Panc1 (cell line): Measurements from ENCODE around the gene SEC14L5. TPM values are rescaled to one million over a fixed set of nuclear protein-coding genes. Genes with fewer than 3 reads are reported as not detected.

Source experiments
- ATAC-seq: fragments of 200-7000 bp; cut with Tn5 transposase; 2 replicates; pipeline ENCODE4 v1.9.1; 2020; ENCODE audit warnings: mild to moderate bottlenecking, moderate library complexity
- BruUV-seq: library from RNA; stranded (reverse); fragments of 400-500 nt; replicated peaks from 2 replicates; lab custom pipeline; 2021; lab: Mats Ljungman, UMichigan
- CTCF ChIA-PET: fragments of 300-600 bp; sonication (Branson Sonifier 250); formaldehyde crosslinking; loops from one replicate; lab custom pipeline; 2022; ENCODE audit warnings: antibody characterized with exemption; lab: Charles Lee
- POLR2A ChIA-PET: fragments of 300-600 bp; sonication (Branson Sonifier 250); formaldehyde crosslinking; loops from one replicate; lab custom pipeline; 2022; ENCODE audit warnings: antibody characterized with exemption; lab: Charles Lee
- DNase-seq: peaks from one replicate; pipeline ENCODE4 v3.0.0-alpha.2; 2010; ENCODE audit warnings: low read depth, low spot score
- H3K27ac ChIP-seq: 2 replicates; pipeline ENCODE4 v1.5.1; 2011; ENCODE audit warnings: mild to moderate bottlenecking, low read length, inconsistent platforms
- H3K27me3 ChIP-seq: fragments of 200-500 bp; sonication (Bioruptor generic); 2 replicates; pipeline ENCODE4 v1.6.0; 2014; ENCODE audit warnings: low read length, inconsistent platforms; ENCODE audit not compliant: control insufficient read depth, insufficient read depth
- H3K36me3 ChIP-seq: fragments of 200-500 bp; sonication (Bioruptor generic); 2 replicates; pipeline ENCODE4 v1.5.1; 2014; ENCODE audit warnings: inconsistent platforms, mild to moderate bottlenecking, low read length, moderate library complexity; ENCODE audit not compliant: control insufficient read depth, insufficient read depth
- H3K4me1 ChIP-seq: 2 replicates; pipeline ENCODE4 v1.5.1; 2011; ENCODE audit warnings: inconsistent platforms, mild to moderate bottlenecking, low read length, moderate library complexity; ENCODE audit not compliant: control insufficient read depth, insufficient read depth
- H3K4me3 ChIP-seq, 2 experiments: 2 replicates each; pipeline ENCODE4 v1.5.1; 2011 to 2012; ENCODE audit warnings: low read depth in 2 of 2, low read length in 2 of 2, mild to moderate bottlenecking in 2 of 2, inconsistent platforms in 1 of 2, moderate library complexity in 1 of 2
- H3K9me3 ChIP-seq: fragments of 200-500 bp; sonication (Bioruptor generic); 2 replicates; pipeline ENCODE4 v1.5.1; 2014; ENCODE audit warnings: low read depth, mild to moderate bottlenecking, inconsistent platforms, low read length, moderate library complexity; ENCODE audit not compliant: control insufficient read depth, insufficient read depth
- CTCF ChIP-seq: fragments of 450-650 bp; IDR thresholded peaks from 2 replicates; pipeline ENCODE4 v1.5.1; 2017; ENCODE audit warnings: mild to moderate bottlenecking
- POLR2AphosphoS5 ChIP-seq: IDR thresholded peaks from 2 replicates; pipeline ENCODE4 v1.6.1; 2012; ENCODE audit warnings: mild to moderate bottlenecking, low read depth, low read length, moderate library complexity
- REST ChIP-seq, 2 experiments: IDR thresholded peaks; 2 replicates each; pipeline ENCODE4 v1.6.1; 2011 to 2012; ENCODE audit warnings: low read depth in 2 of 2, control low read depth in 1 of 2, low read length in 1 of 2, mild to moderate bottlenecking in 1 of 2, moderate library complexity in 1 of 2; ENCODE audit not compliant: insufficient read depth in 1 of 2
- SIN3A ChIP-seq: IDR thresholded peaks from 2 replicates; pipeline ENCODE4 v1.6.1; 2012; ENCODE audit warnings: low read depth, mild to moderate bottlenecking, low read length, moderate library complexity, borderline replicate concordance; ENCODE audit not compliant: insufficient read depth
- TCF7L2 ChIP-seq: IDR thresholded peaks from 2 replicates; pipeline ENCODE4 v1.6.1; 2011; ENCODE audit warnings: mild to moderate bottlenecking, low read depth, low read length, inconsistent platforms
- in situ Hi-C: cut with HindIII; loops from 2 replicates; pipeline ENCODE4 v1.10.0; 2016; ENCODE audit warnings: low sequenced_read_pairs, low pct_unique_long_range_greater_than_20kb
- intact Hi-C: fragments of 100-400 bp; cut with micrococcal nuclease; formaldehyde crosslinking; loops from one replicate; pipeline ENCODE4 v1.10.0; 2022; ENCODE audit not compliant: unreplicated experiment
- total RNA-seq: library from RNA; stranded (reverse); gene quantifications from one replicate; pipeline ENCODE4 v1.2.1, GENCODE V29; 2021; ENCODE audit not compliant: unreplicated experiment

The SEC14L5 gene
- total RNA-seq, 1 experiment from 2014 or later = 0.26 TPM

DNA sequence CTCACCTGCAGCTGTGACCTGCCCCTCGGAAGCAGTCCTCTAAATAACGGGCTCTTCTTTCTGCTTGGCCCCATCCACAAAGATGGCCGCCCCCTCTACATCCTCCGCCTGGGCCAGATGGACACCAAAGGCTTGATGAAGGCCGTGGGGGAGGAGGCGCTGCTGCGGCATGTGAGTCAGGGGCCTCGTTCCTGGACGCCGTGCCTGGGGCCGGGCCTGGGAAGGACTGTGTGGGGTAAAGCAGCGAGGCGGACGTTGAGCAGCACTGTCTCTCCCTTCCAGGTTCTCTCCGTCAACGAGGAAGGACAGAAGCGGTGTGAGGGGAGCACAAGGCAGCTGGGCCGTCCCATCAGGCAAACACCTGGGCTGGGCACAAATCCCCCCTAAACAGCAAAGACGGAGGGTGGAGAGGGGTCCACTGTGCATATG is 42.5 kb downstream of the SEC14L5 start:
- no peaks in the 10 kb centered on the region for H3K27me3 ChIP-seq
- CTCF ChIA-PET = no interaction called here

GRCh38 chr16:5001571-5001970 is 43.4 kb downstream of the SEC14L5 start:
- H3K4me1 ChIP-seq = no peaks in the 10 kb centered on the region
- CTCF ChIA-PET = no interaction called here
- no peak for DNase-seq

More for the DNA sequence above, 42.5 kb downstream of the SEC14L5 start:
- DNase-seq (no peak), ATAC-seq (no peak)
- H3K4me1 ChIP-seq = no peaks in the 10 kb centered on the region
- in situ Hi-C loops = no loop called here
- intact Hi-C loops = no loop called here
- no peak overlapping the region for H3K27ac ChIP-seq
- H3K9me3 ChIP-seq = no peaks in the 10 kb centered on the region
- BruUV-seq = no TSS peak
- no peak overlapping the region for H3K4me3 ChIP-seq
- POLR2A ChIA-PET = no interaction called here
- no peaks in the 10 kb centered on the region for H3K36me3 ChIP-seq
- no peak for TF ChIP-seq CTCF
- TF ChIP-seq SIN3A = no peak
- no peak for TF ChIP-seq POLR2AphosphoS5
- TF ChIP-seq TCF7L2 = no peak
- no peak for TF ChIP-seq REST (IDR thresholded peaks at IDR 0.05; ENCODE audit: insufficient read depth in 1 of 2, low read depth in 2 of 2, low read length in 1 of 2)

More at GRCh38 chr16:5001571-5001970, 43.4 kb downstream of the SEC14L5 start:
- Histone ChIP-seq H3K4me3 (no peak overlapping the region), H3K27me3 (no peaks in the 10 kb centered on the region), H3K27ac (no peak overlapping the region), H3K9me3 (no peaks in the 10 kb centered on the region), H3K36me3 (no peaks in the 10 kb centered on the region)
- intact Hi-C loops (no loop called here), in situ Hi-C loops (no loop called here)
- POLR2A ChIA-PET = no interaction called here
- BruUV-seq = no TSS peak
- TF ChIP-seq SIN3A (no peak), POLR2AphosphoS5 (no peak), REST (IDR thresholded peaks at IDR 0.05; ENCODE audit: insufficient read depth in 1 of 2, low read depth in 2 of 2, low read length in 1 of 2) (no peak), TCF7L2 (no peak), CTCF (no peak)
- no peak for ATAC-seq
